ENCODE measurements around the gene MLLT6.

DNA sequence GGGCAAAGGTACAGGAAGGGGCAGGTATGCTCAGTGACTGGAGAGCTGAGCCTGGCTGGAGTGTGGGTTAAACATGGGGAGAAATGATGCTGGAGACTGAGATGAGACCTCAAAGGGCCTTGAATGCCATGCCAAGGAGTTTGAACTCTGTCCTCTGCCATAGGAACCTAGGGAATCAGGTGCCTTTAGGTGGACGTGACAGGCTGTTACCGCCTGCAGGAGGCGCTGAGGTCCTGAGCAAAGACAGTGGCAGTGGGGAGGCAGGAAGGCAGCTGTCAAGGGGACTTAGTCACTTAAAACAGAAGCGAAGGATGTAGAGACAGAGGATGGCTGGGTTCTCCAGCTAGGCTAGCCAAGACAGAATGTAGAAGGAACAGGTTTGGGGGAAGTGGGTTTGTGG lies 56.5 kb downstream of the MLLT6 start:
- TF ChIP-seq CTCF (conservative IDR thresholded peaks at IDR 0.05; ENCODE audit: low read depth, low read length) (peak; percentile 58), EZH2 (IDR thresholded peaks at IDR 0.05; ENCODE audit: low read length, unreplicated experiment) (no peak)
